ENCODE results near the gene SUFU.
A peak's percentile ranks its signal among the peaks of the same experiment; 100 is the strongest.

SUFU gene

DNA sequence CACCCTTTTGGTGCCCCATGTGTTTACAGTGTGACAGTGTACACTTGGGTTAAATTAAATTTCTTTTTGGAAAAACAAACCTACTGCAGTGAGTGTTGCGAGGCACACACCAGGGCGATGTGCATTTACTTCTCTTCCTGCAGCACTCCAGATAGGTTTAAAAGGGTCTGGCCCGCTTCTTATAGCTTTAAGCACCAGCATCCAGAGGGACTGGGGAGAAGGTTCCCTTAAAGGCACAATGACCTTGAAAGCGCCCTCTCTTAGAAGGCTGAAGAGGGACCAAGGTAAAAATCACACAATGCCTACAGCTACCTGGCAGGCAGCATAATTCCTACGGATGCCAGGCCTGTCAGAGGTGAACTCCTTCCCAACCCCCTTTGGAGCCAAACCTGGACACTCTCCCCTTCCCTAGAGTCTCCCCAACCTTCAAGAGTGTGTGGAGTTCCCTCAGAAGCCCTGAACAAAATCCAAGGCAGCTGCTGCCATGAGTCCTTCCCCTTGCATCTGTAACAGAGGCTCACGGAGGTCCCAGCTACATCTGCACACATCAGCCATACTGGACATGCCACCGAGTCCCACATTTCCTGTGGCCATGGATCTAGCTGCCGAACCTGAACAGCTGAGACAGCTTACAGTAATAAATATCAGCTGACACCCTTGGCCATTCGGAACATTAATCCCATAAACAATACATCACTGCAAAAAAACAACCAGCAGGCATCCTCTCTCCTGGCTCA lies 173.7 kb downstream of the SUFU start:
- H3K4me3 Mint-ChIP-seq, result no peak overlapping the region
- H3K27me3 Mint-ChIP-seq, result no peaks in the 10 kb centered on the region
- H3K36me3 Mint-ChIP-seq (ENCODE audit: insufficient read depth), result peaks cover 11% of the 10 kb centered on the region
- no peak for ATAC-seq (replicated peaks)
- no peaks in the 10 kb centered on the region for H3K9me3 Mint-ChIP-seq
- peaks cover 23% of the 10 kb centered on the region in 2 donors for H3K4me1 Mint-ChIP-seq (ENCODE audit: low read depth in 2 of 2)
- no peak for DNase-seq
- H3K27ac Mint-ChIP-seq, result peak overlapping the region in 1 of 2 donors; percentile 70

DNA sequence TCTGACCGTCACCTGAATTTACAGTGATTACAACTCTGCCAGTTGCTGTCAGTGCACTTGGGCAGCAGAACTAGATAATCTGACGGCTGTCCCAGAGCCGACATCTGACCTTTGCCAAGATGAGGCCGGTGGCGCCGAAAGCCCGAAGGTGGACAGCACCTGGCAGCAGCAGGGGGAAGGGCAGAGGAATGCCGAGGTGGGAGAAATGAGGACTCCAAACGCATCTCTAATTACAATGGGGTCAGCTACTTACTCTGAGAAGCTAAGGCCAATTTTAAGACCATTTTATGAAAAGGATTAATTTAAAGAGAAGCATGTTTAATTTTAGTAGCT lies 174.3 kb downstream of the SUFU start:
- ATAC-seq (replicated peaks) (no peak), DNase-seq (no peak)
- H3K36me3 Mint-ChIP-seq (ENCODE audit: insufficient read depth), result peaks cover 11% of the 10 kb centered on the region
- no peak overlapping the region for H3K4me3 Mint-ChIP-seq
- H3K9me3 Mint-ChIP-seq, result no peaks in the 10 kb centered on the region
- peaks cover 23% of the 10 kb centered on the region in 2 donors for H3K4me1 Mint-ChIP-seq (ENCODE audit: low read depth in 2 of 2)
- peak overlapping the region in 1 of 2 donors; percentile 70 for H3K27ac Mint-ChIP-seq
- H3K27me3 Mint-ChIP-seq, result no peaks in the 10 kb centered on the region

DNA sequence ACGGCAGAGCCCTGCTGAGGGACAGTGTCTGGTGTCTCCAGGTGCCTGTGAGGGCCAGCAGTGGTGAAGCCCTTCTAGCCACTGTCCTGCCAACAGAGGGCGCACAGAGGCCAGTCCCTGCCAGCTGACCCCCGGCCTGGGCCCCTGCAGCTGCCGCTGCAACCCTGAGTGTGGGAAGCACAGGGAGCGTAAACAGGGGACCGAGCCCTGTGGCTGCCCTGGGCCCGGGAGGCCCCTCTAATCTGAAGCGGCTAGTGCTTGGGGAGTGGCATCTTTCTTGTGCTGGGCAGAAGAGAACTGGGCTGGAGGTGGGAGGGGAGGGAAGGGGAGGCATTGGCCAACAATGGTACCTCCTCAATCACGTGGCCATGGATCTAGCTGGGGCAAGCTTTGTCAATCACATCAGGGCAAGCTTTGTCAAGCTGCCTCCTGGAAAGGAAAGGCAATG lies 175.1 kb downstream of the SUFU start:
- H3K27ac Mint-ChIP-seq, result peak overlapping the region in 1 of 2 donors; percentile 70
- H3K27me3 Mint-ChIP-seq, result no peaks in the 10 kb centered on the region
- no peak for DNase-seq
- H3K4me3 Mint-ChIP-seq, result no peak overlapping the region
- H3K9me3 Mint-ChIP-seq, result no peaks in the 10 kb centered on the region
- peaks cover 8% of the 10 kb centered on the region for H3K36me3 Mint-ChIP-seq (ENCODE audit: insufficient read depth)
- no peak for ATAC-seq (replicated peaks)
- peaks cover 19% of the 10 kb centered on the region in 2 donors for H3K4me1 Mint-ChIP-seq (ENCODE audit: low read depth in 2 of 2)

DNA sequence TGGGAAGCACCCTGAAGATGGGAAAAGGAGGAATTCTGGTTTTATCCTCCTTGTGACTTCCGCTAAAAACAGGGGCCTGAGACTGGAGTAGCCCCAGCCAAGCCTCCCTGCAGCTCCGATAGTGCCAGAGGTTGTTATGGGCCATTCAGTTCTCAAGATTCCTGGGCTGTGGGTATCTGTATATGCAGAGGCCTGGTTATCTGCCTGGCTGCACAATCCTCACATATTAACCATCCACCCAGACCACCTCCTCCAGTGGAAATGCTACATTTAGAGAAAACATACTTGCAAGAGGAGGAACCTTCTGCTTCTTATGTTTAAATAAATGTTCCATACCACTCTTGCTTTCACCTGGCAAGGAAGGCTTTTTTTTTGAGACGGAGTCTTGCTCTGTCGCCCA lies 175.8 kb downstream of the SUFU start:
- Mint-ChIP-seq H3K36me3 (ENCODE audit: insufficient read depth) (peaks cover 7% of the 10 kb centered on the region), H3K27me3 (no peaks in the 10 kb centered on the region), H3K4me1 (ENCODE audit: low read depth in 2 of 2) (peaks cover 11 to 14% of the 10 kb centered on the region in 2 donors), H3K9me3 (no peaks in the 10 kb centered on the region), H3K27ac (no peak overlapping the region), H3K4me3 (no peak overlapping the region)
- no peak for ATAC-seq (replicated peaks)
- no peak for DNase-seq

DNA sequence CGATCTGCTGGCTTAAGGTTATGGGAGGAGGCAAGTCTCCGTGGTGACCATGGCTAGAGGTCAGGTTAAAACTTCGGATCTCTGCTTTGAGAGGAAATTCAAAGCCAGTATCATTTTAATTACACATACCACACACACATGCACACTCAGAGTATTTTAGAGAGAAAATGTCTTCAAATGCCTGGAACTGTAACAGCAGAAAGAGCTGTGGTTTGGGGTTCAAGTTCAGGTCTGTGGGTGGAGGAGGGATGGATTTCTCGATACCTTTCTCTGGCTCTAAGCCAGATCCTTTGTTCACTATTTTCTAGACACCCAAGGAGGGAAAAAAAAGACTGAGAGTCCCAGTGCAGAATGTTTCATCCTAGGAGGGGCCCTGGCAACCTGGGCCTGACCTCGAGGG lies 177.9 kb downstream of the SUFU start:
- DNase-seq (no peak), ATAC-seq (replicated peaks) (no peak)
- Mint-ChIP-seq H3K36me3 (ENCODE audit: insufficient read depth) (peaks cover 15% of the 10 kb centered on the region), H3K9me3 (no peaks in the 10 kb centered on the region), H3K4me3 (no peak overlapping the region), H3K27ac (peak overlapping the region in 1 of 2 donors; percentile 63), H3K27me3 (no peaks in the 10 kb centered on the region), H3K4me1 (ENCODE audit: low read depth in 2 of 2) (peaks cover 4 to 5% of the 10 kb centered on the region in 2 donors)

DNA sequence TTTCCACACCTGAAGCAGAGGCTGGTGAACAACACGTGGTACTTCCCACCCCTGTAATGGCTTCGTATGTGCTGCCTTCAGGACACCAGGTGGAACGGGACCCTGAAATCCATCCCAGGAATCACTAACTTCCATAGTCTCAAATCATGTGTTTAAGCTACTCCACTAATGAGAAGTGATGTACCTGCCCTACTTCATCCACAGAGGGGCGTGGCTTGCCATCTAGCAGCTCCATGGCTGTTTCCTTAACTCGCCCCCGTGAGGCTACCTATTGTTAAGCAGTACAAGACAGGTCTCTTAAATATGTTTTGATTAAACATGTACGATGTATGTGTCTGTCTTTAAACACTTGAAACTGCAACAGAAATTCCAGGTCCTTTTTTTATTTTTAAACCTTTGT lies 178.6 kb downstream of the SUFU start:
- Mint-ChIP-seq H3K27me3 (no peaks in the 10 kb centered on the region), H3K36me3 (ENCODE audit: insufficient read depth) (peaks cover 15% of the 10 kb centered on the region), H3K9me3 (no peaks in the 10 kb centered on the region), H3K27ac (peak overlapping the region in 1 of 2 donors; percentile 63), H3K4me1 (ENCODE audit: low read depth in 2 of 2) (peaks cover 4 to 5% of the 10 kb centered on the region in 2 donors), H3K4me3 (no peak overlapping the region)
- ATAC-seq (replicated peaks) (no peak), DNase-seq (no peak)

DNA sequence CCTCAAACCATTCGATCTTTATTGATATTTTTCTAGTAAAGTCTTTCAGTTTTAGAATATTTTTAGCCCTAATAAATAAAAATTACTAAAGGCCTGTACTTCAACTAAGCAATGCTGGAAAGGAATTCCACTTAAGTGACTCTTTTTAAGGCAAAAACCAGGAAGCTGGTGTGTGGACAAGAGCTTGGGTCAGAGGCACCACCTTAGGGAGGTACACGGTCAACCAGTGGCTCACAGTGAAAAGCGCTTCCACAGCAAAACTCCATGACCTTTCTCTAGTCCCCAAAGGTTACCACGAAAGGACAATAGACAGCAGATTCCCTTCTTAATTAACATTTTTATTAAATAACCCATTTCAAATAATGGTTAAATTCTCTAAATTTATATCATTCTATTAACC lies 179.2 kb downstream of the SUFU start:
- H3K36me3 Mint-ChIP-seq (ENCODE audit: insufficient read depth), result peaks cover 15% of the 10 kb centered on the region
- peak overlapping the region in 1 of 2 donors; percentile 26 for H3K27ac Mint-ChIP-seq
- no peak overlapping the region for H3K4me3 Mint-ChIP-seq
- no peaks in the 10 kb centered on the region for H3K27me3 Mint-ChIP-seq
- no peak for ATAC-seq (replicated peaks)
- DNase-seq, result no peak
- no peaks in the 10 kb centered on the region for H3K9me3 Mint-ChIP-seq
- peaks cover 4 to 5% of the 10 kb centered on the region in 2 donors for H3K4me1 Mint-ChIP-seq (ENCODE audit: low read depth in 2 of 2)

Measured in effector memory CD8-positive, alpha-beta T cell (primary cell).